Measurements from ENCODE around the gene PIK3R3. TPM values are rescaled to one million over a fixed set of nuclear protein-coding genes. Genes with fewer than 3 reads are reported as not detected.

The PIK3R3 gene
- total and polyA plus RNA-seq, 2 experiments from 2014 or later = 1.6 to 1.9 TPM

DNA sequence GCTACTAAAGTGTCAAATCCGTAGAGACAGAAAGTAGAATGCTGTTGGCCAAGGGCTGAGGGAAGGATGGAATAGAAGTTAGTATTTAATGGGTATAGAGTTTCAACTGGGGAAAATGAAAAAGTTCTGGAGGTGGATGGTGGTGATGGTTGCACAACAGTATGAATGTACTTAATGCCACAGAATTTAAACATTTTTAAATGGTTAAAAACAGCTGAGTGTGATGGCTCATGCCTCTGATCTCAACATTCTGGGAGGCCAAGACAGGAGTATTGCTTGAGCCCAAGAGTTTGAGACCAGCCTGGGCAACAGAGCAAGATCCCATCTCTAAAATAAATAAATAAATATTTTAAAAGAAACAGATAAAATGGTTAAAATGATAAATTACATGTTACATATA, 44.5 kb downstream of the PIK3R3 start:
- H3K4me2 ChIP-seq (ENCODE audit: unreplicated experiment) = no peak overlapping the region
- peaks cover 20% of the 10 kb centered on the region; the same call in 1 of the 2 replicates for H3F3A ChIP-seq (ENCODE audit: insufficient read depth)
- no peaks in the 10 kb centered on the region for H4K20me1 ChIP-seq (ENCODE audit: insufficient read depth)
- no peaks in the 10 kb centered on the region for H3K9me2 ChIP-seq (ENCODE audit: insufficient read depth)
- H3K4me3 ChIP-seq = no peak overlapping the region
- no peaks in the 10 kb centered on the region for H3K79me2 ChIP-seq (ENCODE audit: insufficient read depth)
- no peak overlapping the region for H3K9ac ChIP-seq
- in situ Hi-C loops (cut with MboI) = no loop called here
- 88 to 92% methylated on average over 1 of the region's 1 CpG for WGBS, 2 experiments (ENCODE audit: low coverage in 1 of 2, low lambda C conversion rate in 2 of 2, missing lambda C conversion rate in 2 of 2)
- no peak overlapping the region for H3K27ac ChIP-seq
- TF ChIP-seq EZH2phosphoT487 (IDR thresholded peaks at IDR 0.05; ENCODE audit: insufficient read depth, low read depth) (no peak), EZH2 (IDR thresholded peaks at IDR 0.05; ENCODE audit: insufficient read depth, poor library complexity, severe bottlenecking) (no peak)
- DNase-seq = peak; percentile 1
- no peak overlapping the region for H2AFZ ChIP-seq
- no peaks in the 10 kb centered on the region for H3K9me3 ChIP-seq (ENCODE audit: low read depth)
- H3K4me1 ChIP-seq (ENCODE audit: insufficient read depth) = peaks cover 17% of the 10 kb centered on the region
- no peaks in the 10 kb centered on the region for H3K27me3 ChIP-seq (replicated peaks; ENCODE audit: insufficient read depth)
- H3K36me3 ChIP-seq (ENCODE audit: low read depth) = no peaks in the 10 kb centered on the region

DNA sequence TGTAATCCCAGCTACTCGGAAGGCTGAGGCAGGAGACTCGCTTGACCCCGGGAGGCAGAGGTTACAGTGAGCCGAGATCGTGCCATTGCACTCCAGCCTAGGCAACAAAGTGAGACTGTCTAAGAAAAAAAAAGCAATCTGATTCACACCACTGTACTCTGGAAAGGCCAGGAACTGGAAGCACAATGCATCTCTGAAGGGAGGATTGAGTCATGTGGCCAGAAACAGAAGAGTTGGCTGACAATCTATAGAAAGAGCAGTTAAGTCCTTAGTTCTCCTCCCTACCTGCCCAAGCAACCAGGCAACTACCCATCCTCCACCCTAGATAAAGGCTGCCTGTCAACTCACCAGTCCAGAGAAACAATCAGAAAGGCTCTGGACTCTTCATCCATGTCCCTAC, 45.9 kb downstream of the PIK3R3 start:
- DNase-seq = no peak
- TF ChIP-seq EZH2phosphoT487 (IDR thresholded peaks at IDR 0.05; ENCODE audit: insufficient read depth, low read depth) (no peak), EZH2 (IDR thresholded peaks at IDR 0.05; ENCODE audit: insufficient read depth, poor library complexity, severe bottlenecking) (no peak)
- Histone ChIP-seq H3K4me3 (no peak overlapping the region), H3K9me2 (ENCODE audit: insufficient read depth) (no peaks in the 10 kb centered on the region), H3K36me3 (ENCODE audit: low read depth) (no peaks in the 10 kb centered on the region), H3K4me2 (ENCODE audit: unreplicated experiment) (no peak overlapping the region), H3K79me2 (ENCODE audit: insufficient read depth) (no peaks in the 10 kb centered on the region), H4K20me1 (ENCODE audit: insufficient read depth) (no peaks in the 10 kb centered on the region), H3K9ac (no peak overlapping the region), H3K4me1 (ENCODE audit: insufficient read depth) (peaks cover 17% of the 10 kb centered on the region), H2AFZ (no peak overlapping the region), H3F3A (ENCODE audit: insufficient read depth) (peaks cover 20% of the 10 kb centered on the region; the same call in 1 of the 2 replicates), H3K9me3 (ENCODE audit: low read depth) (no peaks in the 10 kb centered on the region), H3K27ac (no peak overlapping the region), H3K27me3 (replicated peaks; ENCODE audit: insufficient read depth) (no peaks in the 10 kb centered on the region)
- 87 to 98% methylated on average over 5 of the region's 5 CpGs for WGBS, 2 experiments (ENCODE audit: low coverage in 1 of 2, low lambda C conversion rate in 2 of 2, missing lambda C conversion rate in 2 of 2)
- in situ Hi-C loops (cut with MboI) = no loop called here

DNA sequence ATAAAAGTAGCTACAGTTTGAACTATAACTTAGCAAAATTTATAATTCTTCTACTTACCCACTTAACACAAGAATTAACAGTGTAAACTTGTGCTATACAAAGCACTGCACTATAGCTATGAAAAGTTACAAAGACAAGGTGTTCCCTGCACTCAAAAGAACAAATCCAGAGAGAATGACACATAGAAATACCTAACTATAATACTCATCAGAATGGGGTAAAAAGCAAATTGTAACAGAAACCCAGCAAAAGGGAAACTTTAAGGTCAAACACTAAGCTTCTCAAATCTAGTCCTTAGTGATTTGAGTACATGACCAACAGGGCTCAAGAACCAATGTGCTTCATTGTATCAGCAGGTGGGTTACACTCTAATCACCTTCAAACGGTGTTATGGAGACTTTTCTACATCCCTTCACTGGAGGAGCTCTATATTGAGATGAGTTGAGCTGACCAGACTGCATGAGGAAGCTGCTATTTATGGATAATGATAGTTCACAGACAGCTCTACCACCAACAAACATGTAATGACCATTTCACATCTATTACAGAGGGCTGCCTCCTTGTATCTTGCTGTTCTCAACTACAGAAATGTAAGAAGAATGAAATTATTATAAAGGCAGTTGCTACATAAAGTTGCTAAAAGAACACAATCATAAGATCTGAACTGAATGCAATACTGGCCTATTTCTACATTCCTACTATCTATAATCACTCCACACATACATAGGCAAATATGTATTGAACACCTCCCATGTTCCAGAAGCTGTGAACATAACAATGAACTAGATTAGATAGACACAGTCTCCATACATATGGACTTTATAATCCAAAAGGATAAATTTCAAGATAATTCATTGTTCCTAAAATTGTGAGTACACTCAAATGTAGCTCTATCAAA, 47.6 kb downstream of the PIK3R3 start:
- Histone ChIP-seq H3K4me3 (no peak overlapping the region), H3K9me3 (ENCODE audit: low read depth) (no peaks in the 10 kb centered on the region), H4K20me1 (ENCODE audit: insufficient read depth) (no peaks in the 10 kb centered on the region), H3K4me2 (ENCODE audit: unreplicated experiment) (peak overlapping the region; percentile 35), H3K4me1 (ENCODE audit: insufficient read depth) (peaks cover 17% of the 10 kb centered on the region), H3K27ac (peak overlapping the region; percentile 32), H3F3A (ENCODE audit: insufficient read depth) (peaks cover 20% of the 10 kb centered on the region; the same call in 1 of the 2 replicates), H3K27me3 (replicated peaks; ENCODE audit: insufficient read depth) (no peaks in the 10 kb centered on the region), H3K36me3 (ENCODE audit: low read depth) (no peaks in the 10 kb centered on the region), H3K79me2 (ENCODE audit: insufficient read depth) (no peaks in the 10 kb centered on the region), H3K9ac (no peak overlapping the region), H2AFZ (peak overlapping the region; percentile 42), H3K9me2 (ENCODE audit: insufficient read depth) (no peaks in the 10 kb centered on the region)
- peak; percentile 58 for DNase-seq
- TF ChIP-seq EZH2phosphoT487 (IDR thresholded peaks at IDR 0.05; ENCODE audit: insufficient read depth, low read depth) (no peak), EZH2 (IDR thresholded peaks at IDR 0.05; ENCODE audit: insufficient read depth, poor library complexity, severe bottlenecking) (no peak)
- 88 to 96% methylated on average over 1 of the region's 1 CpG for WGBS, 2 experiments (ENCODE audit: low coverage in 1 of 2, low lambda C conversion rate in 2 of 2, missing lambda C conversion rate in 2 of 2)
- in situ Hi-C loops (cut with MboI) = no loop called here

DNA sequence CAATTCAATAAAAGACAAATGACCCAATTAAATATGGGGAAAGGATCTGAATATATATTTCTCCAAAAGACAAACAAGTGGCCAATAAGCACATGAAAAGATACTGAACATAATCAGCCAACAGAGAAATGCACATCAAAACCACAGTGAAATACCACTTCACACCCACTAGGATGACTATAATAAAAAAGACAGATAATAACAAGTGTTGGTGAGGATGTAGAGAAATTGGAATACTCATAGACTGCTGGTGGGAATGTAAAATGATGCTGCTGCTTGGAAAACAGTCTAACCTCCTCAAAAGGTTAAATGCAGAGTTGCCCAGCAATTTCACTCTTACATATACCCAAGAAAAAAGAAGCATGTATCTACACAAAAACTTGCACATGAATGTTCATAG, 48.9 kb downstream of the PIK3R3 start:
- Histone ChIP-seq H3K4me2 (ENCODE audit: unreplicated experiment) (no peak overlapping the region), H3K4me1 (ENCODE audit: insufficient read depth) (peaks cover 17% of the 10 kb centered on the region)

More for the DNA sequence above, 48.9 kb downstream of the PIK3R3 start:
- no peak for TF ChIP-seq EZH2phosphoT487 (IDR thresholded peaks at IDR 0.05; ENCODE audit: insufficient read depth, low read depth)
- TF ChIP-seq EZH2 (IDR thresholded peaks at IDR 0.05; ENCODE audit: insufficient read depth, poor library complexity, severe bottlenecking) = no peak
- H3K36me3 ChIP-seq (ENCODE audit: low read depth) = no peaks in the 10 kb centered on the region
- no peaks in the 10 kb centered on the region for H3K79me2 ChIP-seq (ENCODE audit: insufficient read depth)
- in situ Hi-C loops (cut with MboI) = no loop called here
- H3F3A ChIP-seq (ENCODE audit: insufficient read depth) = peaks cover 20% of the 10 kb centered on the region; the same call in 1 of the 2 replicates
- H3K9me3 ChIP-seq (ENCODE audit: low read depth) = no peaks in the 10 kb centered on the region
- no peaks in the 10 kb centered on the region for H3K9me2 ChIP-seq (ENCODE audit: insufficient read depth)
- no peaks in the 10 kb centered on the region for H4K20me1 ChIP-seq (ENCODE audit: insufficient read depth)
- H3K27ac ChIP-seq = no peak overlapping the region
- H3K9ac ChIP-seq = no peak overlapping the region
- H3K4me3 ChIP-seq = no peak overlapping the region
- no peak for DNase-seq
- no peaks in the 10 kb centered on the region for H3K27me3 ChIP-seq (replicated peaks; ENCODE audit: insufficient read depth)
- H2AFZ ChIP-seq = no peak overlapping the region

Data from GM23248 (cell line).